Astrocyte (in vitro differentiated cells and primary cell): Measurements from ENCODE around the gene GPR137B. TPM values are rescaled to one million over a fixed set of nuclear protein-coding genes. Genes with fewer than 3 reads are reported as not detected.

Experiments used
- DNase-seq: peaks from one replicate; pipeline ENCODE4 v3.0.0-alpha.2; 2010; ENCODE audit warnings: low read depth
- FAIRE-seq: peaks from 2 replicates; lab custom pipeline; 2011; peaks lifted over from hg19 to GRCh38; lab: Jason Lieb, UNC
- H2AFZ ChIP-seq: 2 replicates; pipeline ENCODE4 v1.6.0; 2012; ENCODE audit warnings: low read depth, low read length, inconsistent platforms
- H3K27ac ChIP-seq: 2 replicates; pipeline ENCODE4 v1.5.1; 2011; ENCODE audit warnings: low read depth, low read length, inconsistent platforms
- H3K27me3 ChIP-seq: 2 replicates; pipeline ENCODE4 v1.6.0; 2011; ENCODE audit warnings: low read length, inconsistent platforms; ENCODE audit not compliant: insufficient read depth
- H3K36me3 ChIP-seq: 2 replicates; pipeline ENCODE4 v1.5.1; 2011; ENCODE audit warnings: low read length, inconsistent platforms; ENCODE audit not compliant: insufficient read depth
- H3K4me1 ChIP-seq: 2 replicates; pipeline ENCODE4 v1.5.1; 2011; ENCODE audit warnings: low read length, inconsistent platforms; ENCODE audit not compliant: insufficient read depth
- H3K4me2 ChIP-seq: 2 replicates; pipeline ENCODE4 v1.6.0; 2012; ENCODE audit warnings: low read length, inconsistent platforms
- H3K4me3 ChIP-seq: 2 replicates; pipeline ENCODE4 v1.5.1; 2011; ENCODE audit warnings: low read depth, mild to moderate bottlenecking, low read length, inconsistent platforms; ENCODE audit not compliant: insufficient read depth
- H3K79me2 ChIP-seq: 2 replicates; pipeline ENCODE4 v1.6.0; 2012; ENCODE audit warnings: mild to moderate bottlenecking, low read length, inconsistent platforms; ENCODE audit not compliant: insufficient read depth
- H3K9ac ChIP-seq: 2 replicates; pipeline ENCODE4 v1.6.0; 2012; ENCODE audit warnings: mild to moderate bottlenecking, low read length, inconsistent platforms
- H3K9me3 ChIP-seq: 2 replicates; pipeline ENCODE4 v1.5.1; 2012; ENCODE audit warnings: low read depth, mild to moderate bottlenecking, low read length, inconsistent platforms; ENCODE audit not compliant: insufficient read depth
- H4K20me1 ChIP-seq: 2 replicates; pipeline ENCODE4 v1.6.0; 2012; ENCODE audit warnings: low read length, inconsistent platforms; ENCODE audit not compliant: insufficient read depth
- H3K27ac Mint-ChIP-seq: one replicate; pipeline ENCODE4 v1.8.0; 2021; ENCODE audit warnings: mild to moderate bottlenecking, mixed read lengths; ENCODE audit not compliant: unreplicated experiment
- H3K27me3 Mint-ChIP-seq: one replicate; pipeline ENCODE4 v1.8.0; 2021; ENCODE audit warnings: low read depth, mixed read lengths; ENCODE audit not compliant: unreplicated experiment
- H3K36me3 Mint-ChIP-seq: one replicate; pipeline ENCODE4 v1.8.0; 2021; ENCODE audit warnings: low read depth, mixed read lengths; ENCODE audit not compliant: unreplicated experiment
- H3K4me1 Mint-ChIP-seq: one replicate; pipeline ENCODE4 v1.8.0; 2021; ENCODE audit warnings: low read depth, mixed read lengths; ENCODE audit not compliant: unreplicated experiment
- H3K4me3 Mint-ChIP-seq: one replicate; pipeline ENCODE4 v1.8.0; 2021; ENCODE audit warnings: mild to moderate bottlenecking, moderate library complexity, mixed read lengths; ENCODE audit not compliant: unreplicated experiment
- H3K9me3 Mint-ChIP-seq: one replicate; pipeline ENCODE4 v1.8.0; 2021; ENCODE audit warnings: mild to moderate bottlenecking, mixed read lengths; ENCODE audit not compliant: unreplicated experiment
- CTCF ChIP-seq: IDR thresholded peaks from 2 replicates; pipeline ENCODE4 v1.5.1; 2011; ENCODE audit warnings: low read depth, mild to moderate bottlenecking, inconsistent platforms, low read length, moderate library complexity; ENCODE audit not compliant: insufficient read depth
- EZH2 ChIP-seq: IDR thresholded peaks from 2 replicates; pipeline ENCODE4 v1.6.1; 2012; ENCODE audit warnings: mild to moderate bottlenecking, low read length, inconsistent platforms; ENCODE audit not compliant: insufficient read depth
- total RNA-seq: library from RNA; stranded (reverse); gene quantifications from 2 replicates; pipeline ENCODE4 v1.2.1, GENCODE V29; 2021

Gene GPR137B
- total RNA-seq, 1 donor from 2014 or later, result 12.9 TPM

- Histone ChIP-seq H3K27ac (no peak overlapping the region), H3K9me3 (no peaks in the 10 kb centered on the region), H3K27me3 (no peaks in the 10 kb centered on the region), H2AFZ (no peak overlapping the region), H3K36me3 (no peaks in the 10 kb centered on the region), H3K4me3 (no peak overlapping the region), H3K4me2 (no peak overlapping the region), H3K79me2 (peaks cover 22% of the 10 kb centered on the region), H3K4me1 (peaks cover 3% of the 10 kb centered on the region), H4K20me1 (peaks cover 44% of the 10 kb centered on the region), H3K9ac (no peak overlapping the region)
- no peak for FAIRE-seq
- H3K27me3 Mint-ChIP-seq, result peaks cover 2% of the 10 kb centered on the region
- no peak for DNase-seq
- H3K9me3 Mint-ChIP-seq, result no peaks in the 10 kb centered on the region
- H3K27ac Mint-ChIP-seq, result no peak overlapping the region
- no peaks in the 10 kb centered on the region for H3K4me1 Mint-ChIP-seq
- no peak for TF ChIP-seq CTCF
- TF ChIP-seq EZH2, result no peak
- H3K4me3 Mint-ChIP-seq, result no peak overlapping the region
- peaks cover 8% of the 10 kb centered on the region for H3K36me3 Mint-ChIP-seq
These were observed 8.1 kb downstream of the GPR137B start for GRCh38 chr1:236150311-236150955.

DNA sequence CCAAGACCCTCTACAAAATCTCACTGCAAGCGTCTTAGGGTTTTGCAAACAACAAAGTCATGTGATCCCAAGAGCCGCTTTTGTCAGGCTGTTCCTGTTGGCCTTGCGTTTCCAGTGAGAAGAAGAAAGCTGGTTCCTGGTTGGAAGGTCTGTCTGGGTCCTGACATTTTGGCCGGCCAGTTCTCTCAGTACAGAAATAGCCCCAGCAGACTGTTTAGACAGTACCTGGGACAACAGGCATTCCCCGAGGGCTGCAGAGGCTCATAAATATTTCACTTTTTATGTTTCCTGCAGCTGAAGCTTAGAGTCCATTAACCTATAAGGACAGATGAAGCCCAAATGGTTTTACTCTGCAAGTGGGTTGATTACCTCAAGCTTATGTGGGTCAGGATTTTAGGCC, 8.6 kb downstream of the GPR137B start:
- peaks cover 2% of the 10 kb centered on the region for H3K27me3 Mint-ChIP-seq
- H2AFZ ChIP-seq, result no peak overlapping the region
- no peaks in the 10 kb centered on the region for H3K9me3 Mint-ChIP-seq
- H3K9ac ChIP-seq, result no peak overlapping the region
- TF ChIP-seq CTCF (no peak), EZH2 (no peak)
- no peaks in the 10 kb centered on the region for H3K9me3 ChIP-seq
- no peaks in the 10 kb centered on the region for H3K36me3 ChIP-seq
- H3K27ac ChIP-seq, result no peak overlapping the region
- H3K27me3 ChIP-seq, result no peaks in the 10 kb centered on the region
- H3K4me3 Mint-ChIP-seq, result no peak overlapping the region
- peaks cover 43% of the 10 kb centered on the region for H4K20me1 ChIP-seq
- no peaks in the 10 kb centered on the region for H3K4me1 Mint-ChIP-seq
- peaks cover 3% of the 10 kb centered on the region for H3K4me1 ChIP-seq
- no peak overlapping the region for H3K27ac Mint-ChIP-seq
- no peak for FAIRE-seq
- no peak overlapping the region for H3K4me2 ChIP-seq
- H3K79me2 ChIP-seq, result peaks cover 22% of the 10 kb centered on the region
- H3K36me3 Mint-ChIP-seq, result peaks cover 8% of the 10 kb centered on the region
- no peak overlapping the region for H3K4me3 ChIP-seq
- no peak for DNase-seq

GRCh38 chr1:236151739-236152424, 9.5 kb downstream of the GPR137B start:
- Histone ChIP-seq H3K4me1 (peaks cover 3% of the 10 kb centered on the region), H4K20me1 (peaks cover 36% of the 10 kb centered on the region), H3K27ac (no peak overlapping the region), H3K4me3 (no peak overlapping the region), H3K4me2 (no peak overlapping the region), H3K9me3 (no peaks in the 10 kb centered on the region), H3K9ac (no peak overlapping the region), H3K36me3 (no peaks in the 10 kb centered on the region), H3K79me2 (peaks cover 22% of the 10 kb centered on the region), H2AFZ (no peak overlapping the region), H3K27me3 (no peaks in the 10 kb centered on the region)
- no peaks in the 10 kb centered on the region for H3K9me3 Mint-ChIP-seq
- peaks cover 3% of the 10 kb centered on the region for H3K36me3 Mint-ChIP-seq
- no peaks in the 10 kb centered on the region for H3K4me1 Mint-ChIP-seq
- H3K27ac Mint-ChIP-seq, result no peak overlapping the region
- FAIRE-seq, result no peak
- no peaks in the 10 kb centered on the region for H3K27me3 Mint-ChIP-seq
- H3K4me3 Mint-ChIP-seq, result no peak overlapping the region
- TF ChIP-seq EZH2 (no peak), CTCF (no peak)
- DNase-seq, result no peak
